ENCODE results near the gene PUS10.
"Not testable (repeated sequence)": the region's sequence is repeated elsewhere in the genome, so short reads cannot be mapped to it uniquely, and the experiment has no call there.

Gene PUS10

GRCh38 chr2:60926741-60927552 is 91.1 kb downstream of the PUS10 start:
- no peak for DNase-seq (ENCODE audit: low spot score)

GRCh38 chr2:60925994-60926740 is 91.9 kb downstream of the PUS10 start:
- DNase-seq (ENCODE audit: low spot score), result no peak

- DNase-seq (ENCODE audit: low spot score), result no peak
These were observed 110.7 kb downstream of the PUS10 start for GRCh38 chr2:60907329-60907728.

GRCh38 chr2:60906395-60906794 is 111.7 kb downstream of the PUS10 start:
- DNase-seq (ENCODE audit: low spot score), result no peak

GRCh38 chr2:60905867-60906266 is 112.2 kb downstream of the PUS10 start:
- not testable (repeated sequence) for DNase-seq (ENCODE audit: low spot score)

- not testable (repeated sequence) for DNase-seq (ENCODE audit: low spot score)
These were observed 116.8 kb downstream of the PUS10 start for GRCh38 chr2:60901296-60901695.

GRCh38 chr2:60899892-60900249 is 118.2 kb downstream of the PUS10 start:
- no peak for DNase-seq (ENCODE audit: low spot score)

GRCh38 chr2:60899230-60899891 is 118.7 kb downstream of the PUS10 start:
- DNase-seq (ENCODE audit: low spot score), result no peak

GRCh38 chr2:60898567-60898966 is 119.5 kb downstream of the PUS10 start:
- no peak for DNase-seq (ENCODE audit: low spot score)

Data from ecto neural progenitor cell (in vitro differentiated cells).